Nephron progenitor cell (in vitro differentiated cells): ENCODE data around the gene ATF2.

Experiments used
- DNase-seq: peaks from one replicate; pipeline ENCODE4 v3.0.0; 2021
- H3K27ac Mint-ChIP-seq: 2 replicates; pipeline ENCODE4 v1.8.0; 2021; ENCODE audit warnings: mild to moderate bottlenecking, moderate library complexity, mixed read lengths
- H3K27me3 Mint-ChIP-seq: 2 replicates; pipeline ENCODE4 v1.8.0; 2021; ENCODE audit warnings: mild to moderate bottlenecking, low read depth, mixed read lengths; ENCODE audit not compliant: poor library complexity
- H3K36me3 Mint-ChIP-seq: 2 replicates; pipeline ENCODE4 v1.8.0; 2021; ENCODE audit warnings: low read depth, mixed read lengths
- H3K4me1 Mint-ChIP-seq: 2 replicates; pipeline ENCODE4 v1.8.0; 2021; ENCODE audit warnings: mixed read lengths
- H3K4me3 Mint-ChIP-seq: 2 replicates; pipeline ENCODE4 v1.8.0; 2021; ENCODE audit warnings: mild to moderate bottlenecking, moderate library complexity, mixed read lengths
- H3K9me3 Mint-ChIP-seq: 2 replicates; pipeline ENCODE4 v1.8.0; 2021; ENCODE audit warnings: mild to moderate bottlenecking, moderate library complexity, mixed read lengths
- TF ChIP-seq, protein P1 (sequence below): fragments of 200-600 bp; sonication (generic); IDR thresholded peaks from 2 replicates; pipeline ENCODE4 v1.5.0; 2021; ENCODE audit warnings: antibody characterized with exemption

ATF2 gene

DNA sequence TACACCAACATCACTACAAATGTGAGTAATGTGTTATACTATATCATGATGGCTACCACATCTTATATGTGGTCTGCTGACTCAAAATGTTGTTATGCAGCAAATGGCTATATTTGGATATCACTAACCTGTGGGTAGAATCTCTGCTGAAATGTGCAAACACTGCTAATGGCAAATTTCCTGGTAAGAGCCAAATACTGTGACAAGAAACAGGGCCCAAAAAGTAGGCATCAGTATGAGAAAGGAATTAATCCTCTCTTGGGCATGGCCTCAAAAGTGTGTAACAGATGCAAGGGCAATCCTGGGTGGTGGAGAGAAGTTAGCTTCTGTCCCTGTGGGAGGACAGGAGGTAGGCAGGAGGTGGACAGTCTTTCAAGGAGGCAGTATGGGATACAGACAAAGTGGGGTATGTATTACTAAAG is 13.3 kb downstream of the ATF2 start:
- Mint-ChIP-seq H3K27ac (no peak overlapping the region), H3K36me3 (peaks cover 53% of the 10 kb centered on the region), H3K4me3 (no peak overlapping the region), H3K4me1 (no peaks in the 10 kb centered on the region), H3K27me3 (no peaks in the 10 kb centered on the region), H3K9me3 (peaks cover 10% of the 10 kb centered on the region)
- TF ChIP-seq, protein P1, sequence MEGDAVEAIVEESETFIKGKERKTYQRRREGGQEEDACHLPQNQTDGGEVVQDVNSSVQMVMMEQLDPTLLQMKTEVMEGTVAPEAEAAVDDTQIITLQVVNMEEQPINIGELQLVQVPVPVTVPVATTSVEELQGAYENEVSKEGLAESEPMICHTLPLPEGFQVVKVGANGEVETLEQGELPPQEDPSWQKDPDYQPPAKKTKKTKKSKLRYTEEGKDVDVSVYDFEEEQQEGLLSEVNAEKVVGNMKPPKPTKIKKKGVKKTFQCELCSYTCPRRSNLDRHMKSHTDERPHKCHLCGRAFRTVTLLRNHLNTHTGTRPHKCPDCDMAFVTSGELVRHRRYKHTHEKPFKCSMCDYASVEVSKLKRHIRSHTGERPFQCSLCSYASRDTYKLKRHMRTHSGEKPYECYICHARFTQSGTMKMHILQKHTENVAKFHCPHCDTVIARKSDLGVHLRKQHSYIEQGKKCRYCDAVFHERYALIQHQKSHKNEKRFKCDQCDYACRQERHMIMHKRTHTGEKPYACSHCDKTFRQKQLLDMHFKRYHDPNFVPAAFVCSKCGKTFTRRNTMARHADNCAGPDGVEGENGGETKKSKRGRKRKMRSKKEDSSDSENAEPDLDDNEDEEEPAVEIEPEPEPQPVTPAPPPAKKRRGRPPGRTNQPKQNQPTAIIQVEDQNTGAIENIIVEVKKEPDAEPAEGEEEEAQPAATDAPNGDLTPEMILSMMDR, result no peak
- DNase-seq, result no peak

- H3K27me3 Mint-ChIP-seq, result no peaks in the 10 kb centered on the region
- DNase-seq, result no peak
- H3K9me3 Mint-ChIP-seq, result peaks cover 6% of the 10 kb centered on the region
- no peak overlapping the region for H3K27ac Mint-ChIP-seq
- no peaks in the 10 kb centered on the region for H3K4me1 Mint-ChIP-seq
- TF ChIP-seq, protein P1, result no peak
- H3K4me3 Mint-ChIP-seq, result no peak overlapping the region
- peaks cover 64% of the 10 kb centered on the region for H3K36me3 Mint-ChIP-seq
These were observed 15.8 kb downstream of the ATF2 start for GRCh38 chr2:175152242-175152641.

- peaks cover 59% of the 10 kb centered on the region for H3K36me3 Mint-ChIP-seq
- H3K27me3 Mint-ChIP-seq, result no peaks in the 10 kb centered on the region
- H3K9me3 Mint-ChIP-seq, result peaks cover 4% of the 10 kb centered on the region
- no peaks in the 10 kb centered on the region for H3K4me1 Mint-ChIP-seq
- DNase-seq, result no peak
- H3K4me3 Mint-ChIP-seq, result no peak overlapping the region
- no peak overlapping the region for H3K27ac Mint-ChIP-seq
- TF ChIP-seq, protein P1, result no peak
These were observed 16.2 kb downstream of the ATF2 start for GRCh38 chr2:175151791-175152190.

DNA sequence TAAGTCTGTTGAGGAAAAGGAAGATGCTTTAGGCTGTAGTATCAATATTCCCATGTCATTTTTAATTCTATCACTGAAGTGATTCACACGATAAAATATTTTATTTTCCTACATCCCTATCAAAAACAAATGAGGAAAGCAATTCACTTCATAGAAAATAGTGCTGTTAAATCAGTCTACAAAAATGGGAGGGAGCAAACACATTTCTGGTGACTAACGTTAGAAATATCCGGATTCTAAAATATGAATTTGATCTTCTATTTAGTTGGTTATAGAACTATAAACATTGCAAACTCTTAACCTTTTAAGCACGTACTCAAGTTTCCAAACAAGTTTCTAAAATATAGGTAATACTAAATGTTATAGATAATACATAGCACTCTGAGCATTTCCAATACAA is 20.8 kb downstream of the ATF2 start:
- Mint-ChIP-seq H3K27me3 (no peaks in the 10 kb centered on the region), H3K36me3 (peaks cover 77% of the 10 kb centered on the region), H3K9me3 (peaks cover 4% of the 10 kb centered on the region), H3K4me3 (no peak overlapping the region), H3K27ac (no peak overlapping the region), H3K4me1 (no peaks in the 10 kb centered on the region)
- TF ChIP-seq, protein P1, result no peak
- DNase-seq, result no peak

DNA sequence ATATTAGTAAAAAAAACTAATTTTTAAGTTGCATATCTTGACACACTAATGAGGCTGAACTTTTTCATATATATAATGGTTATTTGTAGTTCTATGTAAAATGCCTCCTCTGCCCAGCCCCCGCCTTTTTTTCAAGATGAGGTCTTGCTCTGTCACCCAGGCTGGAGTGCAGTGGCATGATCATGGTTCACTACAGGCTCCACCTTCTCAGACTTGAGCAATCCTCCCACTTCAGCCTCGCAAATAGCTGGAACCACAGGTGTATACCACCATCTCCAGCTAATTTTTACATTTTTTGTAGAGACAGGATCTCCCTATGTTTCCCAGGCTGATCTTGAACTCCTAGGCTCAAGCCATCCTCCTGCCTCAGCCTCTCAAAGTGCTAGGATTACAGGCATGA is 24.3 kb downstream of the ATF2 start:
- Mint-ChIP-seq H3K4me1 (no peaks in the 10 kb centered on the region), H3K36me3 (peaks cover 70% of the 10 kb centered on the region), H3K27me3 (no peaks in the 10 kb centered on the region), H3K4me3 (no peak overlapping the region), H3K9me3 (peaks cover 4% of the 10 kb centered on the region), H3K27ac (no peak overlapping the region)
- no peak for DNase-seq
- TF ChIP-seq, protein P1, result no peak

- H3K4me1 Mint-ChIP-seq, result no peaks in the 10 kb centered on the region
- no peaks in the 10 kb centered on the region for H3K27me3 Mint-ChIP-seq
- DNase-seq, result no peak
- H3K9me3 Mint-ChIP-seq, result peaks cover 4% of the 10 kb centered on the region
- peaks cover 71% of the 10 kb centered on the region for H3K36me3 Mint-ChIP-seq
- TF ChIP-seq, protein P1, result no peak
- no peak overlapping the region for H3K4me3 Mint-ChIP-seq
- no peak overlapping the region for H3K27ac Mint-ChIP-seq
These were observed 24.8 kb downstream of the ATF2 start for GRCh38 chr2:175143191-175143590.
